OCI-LY1 (cell line): ENCODE data around the gene LPAR5.

Experiments
- H2AFZ ChIP-seq: fragments of 200-600 bp; sonication (generic), shearing (Covaris generic); 2 replicates; pipeline ENCODE4 v1.6.0; 2014; ENCODE audit warnings: antibody characterized with exemption, mild to moderate bottlenecking, low read length
- H3F3A ChIP-seq: fragments of 200-600 bp; sonication (generic), shearing (Covaris generic); 2 replicates; pipeline ENCODE4 v1.6.0; 2014; ENCODE audit warnings: mild to moderate bottlenecking, antibody characterized with exemption, low read length, moderate library complexity; ENCODE audit not compliant: insufficient read depth
- H3K27ac ChIP-seq: fragments of 200-600 bp; sonication (generic); 2 replicates; pipeline ENCODE4 v1.5.1; 2014; ENCODE audit warnings: low read length, mixed run types, mild to moderate bottlenecking, low read depth; ENCODE audit not compliant: poor library complexity, severe bottlenecking
- H3K27me3 ChIP-seq: fragments of 200-600 bp; sonication (generic); 2 replicates; pipeline ENCODE4 v1.6.0; 2014; ENCODE audit warnings: antibody characterized with exemption, mild to moderate bottlenecking, low read length, moderate library complexity; ENCODE audit not compliant: insufficient read depth
- H3K36me3 ChIP-seq: fragments of 200-600 bp; sonication (generic); 2 replicates; pipeline ENCODE4 v1.6.1; 2014; ENCODE audit warnings: mild to moderate bottlenecking, antibody characterized with exemption, low read length, moderate library complexity, mixed read lengths; ENCODE audit not compliant: insufficient read depth
- H3K4me1 ChIP-seq: fragments of 200-600 bp; sonication (generic); 2 replicates; pipeline ENCODE4 v1.5.1; 2014; ENCODE audit warnings: mild to moderate bottlenecking, low read length, moderate library complexity; ENCODE audit not compliant: insufficient read depth, severe bottlenecking
- H3K4me2 ChIP-seq: fragments of 200-600 bp; sonication (generic), shearing (Covaris generic); 2 replicates; pipeline ENCODE4 v1.6.1; 2014; ENCODE audit warnings: low read length
- H3K4me3 ChIP-seq: fragments of 200-600 bp; sonication (generic); 2 replicates; pipeline ENCODE4 v1.5.1; 2014; ENCODE audit warnings: low read length, low read depth, mild to moderate bottlenecking, mixed read lengths; ENCODE audit not compliant: poor library complexity, severe bottlenecking
- H3K79me2 ChIP-seq: fragments of 200-600 bp; shearing (Covaris generic); 2 replicates; pipeline ENCODE4 v1.6.1; 2016; ENCODE audit warnings: mixed run types, low read length, mixed read lengths; ENCODE audit not compliant: insufficient read depth
- H3K9ac ChIP-seq: fragments of 200-600 bp; sonication (generic), shearing (Covaris generic); 2 replicates; pipeline ENCODE4 v1.6.1; 2014; ENCODE audit warnings: mild to moderate bottlenecking, low read length, mixed read lengths
- H3K9me2 ChIP-seq: fragments of 200-600 bp; sonication (generic), shearing (Covaris generic); 2 replicates; pipeline ENCODE4 v1.6.1; 2014; ENCODE audit warnings: low read depth, mild to moderate bottlenecking, low read length, mixed read lengths
- H3K9me3 ChIP-seq: fragments of 200-600 bp; shearing (Covaris generic); 2 replicates; pipeline ENCODE4 v1.6.1; 2014; ENCODE audit warnings: low read length, mixed read lengths
- H4K20me1 ChIP-seq: fragments of 200-600 bp; sonication (generic), shearing (Covaris generic); 2 replicates; pipeline ENCODE4 v1.6.0; 2016; ENCODE audit warnings: mild to moderate bottlenecking, low read length; ENCODE audit not compliant: insufficient read depth
- CTCF ChIP-seq: fragments of 200-600 bp; sonication (generic), shearing (Covaris generic); IDR thresholded peaks from 2 replicates; pipeline ENCODE4 v1.5.1; 2017; ENCODE audit warnings: mild to moderate bottlenecking, antibody characterized with exemption, low read length, moderate library complexity, mixed read lengths
- EZH2 ChIP-seq: fragments of 200-600 bp; sonication (generic), shearing (Covaris generic); IDR thresholded peaks from 2 replicates; pipeline ENCODE4 v1.8.0; 2017; ENCODE audit warnings: borderline replicate concordance, mixed run types, mild to moderate bottlenecking, antibody characterized with exemption, low read length, moderate library complexity, mixed read lengths

LPAR5 gene

GRCh38 chr12:6644903-6645302 is 9.1 kb upstream of the LPAR5 start:
- Histone ChIP-seq H3K27me3 (no peaks in the 10 kb centered on the region), H3K79me2 (no peaks in the 10 kb centered on the region), H3K36me3 (peaks cover 36% of the 10 kb centered on the region), H3K4me1 (peaks cover 13% of the 10 kb centered on the region), H4K20me1 (no peaks in the 10 kb centered on the region), H3K4me2 (no peak overlapping the region), H3F3A (no peaks in the 10 kb centered on the region), H3K9me3 (peaks cover 35% of the 10 kb centered on the region), H3K27ac (no peak overlapping the region), H3K4me3 (no peak overlapping the region), H3K9ac (no peak overlapping the region), H2AFZ (no peak overlapping the region), H3K9me2 (no peaks in the 10 kb centered on the region)
- no peak for TF ChIP-seq CTCF
- TF ChIP-seq EZH2: no peak

- no peak overlapping the region for H3K27ac ChIP-seq
- no peak overlapping the region for H3K4me3 ChIP-seq
- TF ChIP-seq CTCF (no peak), EZH2 (no peak)
- no peaks in the 10 kb centered on the region for H3K9me2 ChIP-seq
- H3K36me3 ChIP-seq: peaks cover 36% of the 10 kb centered on the region
- H2AFZ ChIP-seq: no peak overlapping the region
- peaks cover 35% of the 10 kb centered on the region for H3K9me3 ChIP-seq
- H4K20me1 ChIP-seq: no peaks in the 10 kb centered on the region
- no peaks in the 10 kb centered on the region for H3K27me3 ChIP-seq
- no peak overlapping the region for H3K4me2 ChIP-seq
- H3K9ac ChIP-seq: no peak overlapping the region
- no peaks in the 10 kb centered on the region for H3F3A ChIP-seq
- peaks cover 17% of the 10 kb centered on the region for H3K4me1 ChIP-seq
- H3K79me2 ChIP-seq: no peaks in the 10 kb centered on the region
Measured at GRCh38 chr12:6644257-6644596, 8.5 kb upstream of the LPAR5 start.

GRCh38 chr12:6643569-6644256 is 8.0 kb upstream of the LPAR5 start:
- H3K9me2 ChIP-seq: no peaks in the 10 kb centered on the region
- H3K9ac ChIP-seq: no peak overlapping the region
- TF ChIP-seq CTCF (no peak), EZH2 (no peak)
- H3F3A ChIP-seq: no peaks in the 10 kb centered on the region
- H3K4me3 ChIP-seq: no peak overlapping the region
- H3K4me2 ChIP-seq: no peak overlapping the region
- no peaks in the 10 kb centered on the region for H3K27me3 ChIP-seq
- no peaks in the 10 kb centered on the region for H4K20me1 ChIP-seq
- peaks cover 35% of the 10 kb centered on the region for H3K9me3 ChIP-seq
- no peaks in the 10 kb centered on the region for H3K79me2 ChIP-seq
- H3K36me3 ChIP-seq: peaks cover 36% of the 10 kb centered on the region
- peaks cover 22% of the 10 kb centered on the region for H3K4me1 ChIP-seq
- H3K27ac ChIP-seq: no peak overlapping the region
- no peak overlapping the region for H2AFZ ChIP-seq
